ENCODE results near the gene RARG.

Gene RARG

GRCh38 chr12:53223389-53224060 is 8.5 kb downstream of the RARG start:
- peak in 1 of 2 experiments; percentile 57 for DNase-seq (ENCODE audit: low read depth in 2 of 2)

GRCh38 chr12:53222806-53223261 is 9.2 kb downstream of the RARG start:
- DNase-seq (ENCODE audit: low read depth in 2 of 2) = no peak

- DNase-seq (ENCODE audit: low read depth in 2 of 2) = no peak
Observed at GRCh38 chr12:53222170-53222721, 9.8 kb downstream of the RARG start.

GRCh38 chr12:53221203-53222080 is 10.6 kb downstream of the RARG start:
- DNase-seq (ENCODE audit: low read depth in 2 of 2) = no peak

GRCh38 chr12:53220694-53221202 is 11.3 kb downstream of the RARG start:
- DNase-seq (ENCODE audit: low read depth in 2 of 2) = peak; percentile 83 to 86

DNA sequence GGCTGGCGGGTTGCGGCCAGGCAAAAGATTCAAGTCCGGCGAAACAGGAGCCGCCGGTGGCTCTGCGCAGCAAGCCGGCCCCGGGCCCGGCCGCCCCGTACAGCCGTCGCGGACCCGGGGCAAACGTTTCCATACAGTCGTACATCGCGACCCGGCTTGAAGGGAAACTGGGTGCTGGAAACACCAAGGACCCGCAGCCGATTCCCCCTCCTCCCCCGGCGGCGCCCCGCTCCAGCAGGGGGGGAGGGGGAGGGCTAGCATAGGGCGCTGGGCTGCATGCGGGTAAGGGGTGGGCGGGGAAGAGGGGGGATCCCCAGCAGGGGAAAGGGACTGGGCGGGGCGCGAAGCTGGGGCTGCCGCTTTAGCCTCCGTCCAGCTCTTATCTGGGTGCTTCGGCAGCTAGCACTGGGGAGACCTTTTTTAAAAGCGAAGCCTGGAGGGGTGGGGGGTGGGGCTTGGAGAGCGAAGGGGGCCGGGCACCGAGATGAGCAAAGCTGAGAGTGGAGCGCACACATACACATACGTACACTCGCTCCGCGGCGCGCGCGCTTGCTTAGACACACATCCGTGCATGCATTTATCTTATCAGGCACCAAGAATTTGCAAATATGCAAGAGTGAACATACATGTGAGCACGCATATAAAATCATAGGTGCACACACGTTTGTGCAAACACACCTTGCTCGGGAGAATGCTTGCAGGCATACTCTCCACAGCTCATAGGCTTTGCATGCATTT is 11.9 kb downstream of the RARG start:
- DNase-seq (ENCODE audit: low read depth in 2 of 2) = no peak

DNA sequence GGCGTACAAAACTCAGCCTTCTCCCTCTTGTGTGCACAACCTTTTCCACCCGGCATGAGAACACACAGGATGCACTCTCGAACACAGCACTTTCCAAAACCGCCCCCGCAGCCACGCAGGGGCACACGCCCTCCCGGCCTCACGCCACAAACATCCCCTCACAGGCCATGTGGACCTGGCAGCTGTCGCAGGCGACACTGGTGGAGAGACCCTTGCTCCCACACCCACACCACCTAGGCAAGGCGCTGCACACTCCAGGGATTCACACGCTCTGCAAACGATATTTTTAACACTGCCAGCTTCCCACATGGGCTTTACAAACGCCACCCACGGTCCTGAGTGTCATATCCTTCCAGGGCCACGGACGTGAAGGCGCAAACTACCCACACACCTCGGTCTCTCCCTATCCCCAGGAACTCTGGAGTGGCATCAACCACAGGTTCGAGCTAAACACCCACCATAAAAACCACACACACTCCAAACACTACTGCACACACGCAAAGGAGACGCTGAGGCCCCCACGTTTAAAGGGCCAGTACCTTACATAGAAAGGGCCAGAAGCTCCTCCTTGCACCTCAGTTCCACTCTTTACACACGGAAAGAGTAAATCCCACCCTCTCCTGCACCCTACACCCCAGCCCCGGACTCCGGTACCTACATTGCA is 12.6 kb downstream of the RARG start:
- DNase-seq (ENCODE audit: low read depth in 2 of 2) = no peak

GRCh38 chr12:53218551-53219291 is 13.3 kb downstream of the RARG start:
- no peak for DNase-seq (ENCODE audit: low read depth in 2 of 2)

- no peak for DNase-seq (ENCODE audit: low read depth in 2 of 2)
Observed at GRCh38 chr12:53217931-53218307, 14.1 kb downstream of the RARG start.

DNA sequence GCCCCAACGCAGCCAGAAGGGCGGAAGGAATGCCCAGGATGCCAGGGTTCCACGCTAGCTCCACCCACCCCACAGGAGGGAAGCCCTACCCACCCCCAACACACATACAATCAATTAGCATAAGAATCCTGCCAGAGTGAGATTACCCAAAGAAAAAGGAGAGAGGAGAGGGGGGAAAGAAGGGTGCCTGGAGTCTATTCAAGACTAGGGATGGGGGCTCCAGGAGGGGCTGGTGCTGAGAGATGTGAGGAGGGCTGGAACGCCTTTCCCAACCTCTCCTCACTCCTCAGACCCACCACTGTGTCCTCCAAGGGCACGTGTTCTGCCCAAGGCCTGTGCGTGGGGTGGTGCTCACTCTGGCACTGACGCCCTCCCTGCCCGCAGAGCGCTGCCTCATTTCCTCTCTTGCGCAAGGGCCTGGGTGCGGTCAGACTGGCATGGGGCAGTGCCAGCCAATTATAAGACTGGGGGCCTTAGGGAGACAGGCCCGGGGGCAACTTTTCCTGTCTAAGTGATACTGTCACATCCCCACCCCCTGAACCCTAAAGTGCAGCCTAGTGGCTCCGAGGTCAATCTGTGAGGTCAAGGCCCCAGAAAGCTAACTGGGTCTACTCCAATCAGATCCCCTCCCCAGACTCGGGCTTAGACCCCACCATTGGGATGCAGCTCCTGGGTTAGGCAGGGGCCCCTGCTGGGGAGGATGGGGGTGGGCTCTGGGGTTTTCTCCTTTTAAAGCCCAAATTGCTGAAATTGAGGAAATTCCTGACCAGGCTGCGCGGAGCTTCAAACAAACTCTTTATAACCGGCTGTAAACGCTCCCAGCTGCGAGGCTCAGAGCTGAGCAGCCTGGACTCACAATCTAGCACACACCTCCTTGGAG is 14.7 kb downstream of the RARG start:
- DNase-seq (ENCODE audit: low read depth in 2 of 2) = no peak

DNA sequence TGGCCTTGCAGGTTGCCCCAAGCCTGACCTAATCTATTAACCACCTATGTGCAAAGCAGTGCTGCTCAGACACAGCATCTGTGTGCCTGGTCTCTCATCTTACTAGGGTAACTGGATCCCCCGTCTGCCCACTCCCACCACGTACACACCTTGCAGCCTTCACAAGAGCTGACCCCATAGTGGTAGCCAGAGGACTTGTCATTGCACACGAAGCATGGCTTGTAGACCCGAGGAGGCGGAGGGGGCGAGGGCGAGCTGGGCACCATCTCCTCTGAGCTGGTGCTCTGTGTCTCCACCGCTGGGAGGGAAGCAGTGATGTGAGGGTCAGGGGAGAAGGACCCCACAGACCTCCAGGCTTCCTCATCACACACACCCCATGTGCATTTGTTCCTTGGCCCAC is 16.5 kb downstream of the RARG start:
- DNase-seq (ENCODE audit: low read depth in 2 of 2) = no peak

DNA sequence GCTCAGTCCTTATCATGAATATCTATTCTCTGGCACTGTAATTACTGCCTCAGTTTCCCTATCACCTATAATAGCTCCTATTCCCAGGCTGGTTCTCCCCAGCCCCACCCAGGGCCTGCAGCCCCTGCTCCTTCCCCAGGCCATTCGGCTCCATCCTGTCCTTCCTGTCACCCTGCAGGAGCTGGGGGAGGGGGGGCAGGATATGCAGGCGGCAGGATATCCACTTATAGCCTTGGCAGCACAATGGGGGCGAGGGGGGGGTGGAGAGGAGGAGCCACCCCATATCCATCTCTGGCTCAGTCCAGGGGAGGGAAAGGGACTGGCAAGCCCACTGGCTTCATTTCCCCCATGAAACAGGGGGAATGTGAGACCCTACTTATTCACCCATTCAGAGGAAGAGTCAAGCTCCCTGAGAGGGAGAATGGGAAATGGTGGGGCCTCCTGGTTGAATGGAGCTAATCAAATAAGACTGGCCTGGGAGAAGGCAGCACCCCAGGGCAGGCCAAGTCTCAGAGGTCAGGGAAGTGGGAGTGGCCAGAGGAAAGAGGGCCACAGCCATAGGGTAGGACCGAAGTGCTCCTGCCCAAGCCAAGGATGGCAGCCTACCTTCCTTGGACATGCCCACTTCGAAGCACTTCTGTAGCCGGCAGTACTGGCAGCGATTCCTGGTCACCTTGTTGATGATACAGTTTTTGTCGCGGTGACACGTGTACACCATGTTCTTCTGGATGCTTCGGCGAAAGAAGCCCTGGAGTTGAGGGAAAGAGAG is 17.1 kb downstream of the RARG start:
- no peak for DNase-seq (ENCODE audit: low read depth in 2 of 2)

DNA sequence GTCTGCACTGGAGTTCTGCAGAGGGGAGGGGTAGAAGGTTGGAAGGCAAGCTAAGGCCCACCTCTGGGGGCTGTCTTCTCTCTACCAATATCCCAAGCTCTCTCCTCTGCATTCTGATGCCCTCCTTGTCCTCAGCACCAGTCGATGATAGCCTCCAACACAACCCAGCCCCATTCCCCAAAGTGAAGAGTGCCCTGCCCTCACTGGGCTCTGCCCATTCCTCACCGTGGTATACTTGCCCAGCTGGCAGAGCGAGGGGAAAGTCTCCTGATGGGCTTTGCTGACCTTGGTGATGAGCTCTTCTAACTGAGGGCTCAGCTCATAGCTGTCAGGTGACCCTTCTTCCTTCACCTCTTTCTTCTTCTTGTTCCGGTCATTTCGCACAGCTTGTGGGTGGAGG is 17.8 kb downstream of the RARG start:
- no peak for DNase-seq (ENCODE audit: low read depth in 2 of 2)

- no peak for DNase-seq (ENCODE audit: low read depth in 2 of 2)
Observed at GRCh38 chr12:53213348-53213747, 18.7 kb downstream of the RARG start.

DNA sequence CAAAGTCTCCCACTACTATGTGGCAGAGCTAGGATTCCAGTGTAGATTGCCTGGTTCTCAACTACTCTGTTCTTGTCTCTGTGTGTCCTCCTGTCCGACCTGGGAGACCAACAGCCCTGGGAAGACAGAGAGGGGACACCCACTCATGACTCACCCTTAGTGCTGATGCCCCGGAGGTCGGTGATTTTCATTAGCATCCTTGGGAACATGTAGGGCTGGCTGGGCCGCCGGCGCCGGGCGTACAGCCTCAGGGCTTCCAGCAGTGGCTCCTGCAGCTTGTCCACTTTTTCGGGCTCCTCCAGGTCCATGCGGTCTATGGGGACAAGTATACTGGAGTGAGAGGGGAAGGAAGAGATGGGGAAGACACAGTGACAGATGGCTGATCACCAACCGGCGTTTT is 19.1 kb downstream of the RARG start:
- DNase-seq (ENCODE audit: low read depth in 2 of 2) = no peak

- no peak for DNase-seq (ENCODE audit: low read depth in 2 of 2)
Observed at GRCh38 chr12:53211476-53212381, 20.3 kb downstream of the RARG start.

- no peak for DNase-seq (ENCODE audit: low read depth in 2 of 2)
Observed at GRCh38 chr12:53210843-53211242, 21.2 kb downstream of the RARG start.
